ENCODE data around the gene ORMDL1. TPM values are rescaled to one million over a fixed set of nuclear protein-coding genes. Genes with fewer than 3 reads are reported as not detected.

ORMDL1 gene
- total and polyA plus RNA-seq, 3 donors from 2014 or later: 91.0 to 158 (median 122) TPM

DNA sequence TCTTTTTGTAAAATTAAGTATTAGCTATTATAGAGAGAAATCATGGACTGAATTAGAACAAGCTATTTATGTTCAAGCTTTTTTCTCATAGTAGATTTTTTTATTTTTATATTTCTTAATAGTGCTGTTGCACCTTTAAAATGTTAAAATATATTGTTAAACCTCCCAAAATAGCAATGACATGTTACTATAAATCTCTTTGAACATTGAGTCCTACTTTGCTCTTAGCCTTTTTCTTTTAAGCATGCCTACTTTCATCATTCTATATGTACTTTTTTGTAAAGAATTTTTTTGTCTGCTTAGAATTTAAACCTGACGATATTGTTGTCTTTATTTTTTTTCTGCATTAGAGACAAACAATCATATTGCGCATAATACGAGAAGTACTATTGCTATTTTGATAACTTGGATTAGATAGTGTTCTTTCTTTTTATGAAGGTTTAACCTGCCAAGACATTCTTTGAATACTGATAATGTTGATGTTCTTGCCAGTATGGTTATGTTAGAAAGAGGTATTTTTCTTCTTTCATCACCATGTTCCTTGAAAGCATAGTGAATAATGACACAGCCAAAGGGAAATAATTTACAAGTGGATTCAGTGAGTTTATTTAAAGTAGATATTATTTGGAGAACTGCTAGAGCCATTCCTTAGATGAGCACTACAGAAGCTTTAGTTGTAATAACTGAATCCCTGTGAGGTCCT is 40.7 kb upstream of the ORMDL1 start:
- WGBS, 2 donors: 61 to 64% methylated on average over 3 of the region's 3 CpGs
- DNase-seq: no peak
- H3K4me1 ChIP-seq: no peaks in the 10 kb centered on the region
- TF ChIP-seq, protein P1, sequence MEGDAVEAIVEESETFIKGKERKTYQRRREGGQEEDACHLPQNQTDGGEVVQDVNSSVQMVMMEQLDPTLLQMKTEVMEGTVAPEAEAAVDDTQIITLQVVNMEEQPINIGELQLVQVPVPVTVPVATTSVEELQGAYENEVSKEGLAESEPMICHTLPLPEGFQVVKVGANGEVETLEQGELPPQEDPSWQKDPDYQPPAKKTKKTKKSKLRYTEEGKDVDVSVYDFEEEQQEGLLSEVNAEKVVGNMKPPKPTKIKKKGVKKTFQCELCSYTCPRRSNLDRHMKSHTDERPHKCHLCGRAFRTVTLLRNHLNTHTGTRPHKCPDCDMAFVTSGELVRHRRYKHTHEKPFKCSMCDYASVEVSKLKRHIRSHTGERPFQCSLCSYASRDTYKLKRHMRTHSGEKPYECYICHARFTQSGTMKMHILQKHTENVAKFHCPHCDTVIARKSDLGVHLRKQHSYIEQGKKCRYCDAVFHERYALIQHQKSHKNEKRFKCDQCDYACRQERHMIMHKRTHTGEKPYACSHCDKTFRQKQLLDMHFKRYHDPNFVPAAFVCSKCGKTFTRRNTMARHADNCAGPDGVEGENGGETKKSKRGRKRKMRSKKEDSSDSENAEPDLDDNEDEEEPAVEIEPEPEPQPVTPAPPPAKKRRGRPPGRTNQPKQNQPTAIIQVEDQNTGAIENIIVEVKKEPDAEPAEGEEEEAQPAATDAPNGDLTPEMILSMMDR (IDR thresholded peaks at IDR 0.05): no peak
- no peak for TF ChIP-seq POLR2A (IDR thresholded peaks at IDR 0.05)
- H3K27ac ChIP-seq: no peak overlapping the region
- H3K27me3 ChIP-seq: no peaks in the 10 kb centered on the region
- no peak overlapping the region for H3K4me3 ChIP-seq
- H3K36me3 ChIP-seq (ENCODE audit: low read depth, missing control alignments): no peaks in the 10 kb centered on the region
- intact Hi-C loops (cut with DNase I; ENCODE audit: low total_unique reads): no loop called here
- no peaks in the 10 kb centered on the region for H3K9me3 ChIP-seq

DNA sequence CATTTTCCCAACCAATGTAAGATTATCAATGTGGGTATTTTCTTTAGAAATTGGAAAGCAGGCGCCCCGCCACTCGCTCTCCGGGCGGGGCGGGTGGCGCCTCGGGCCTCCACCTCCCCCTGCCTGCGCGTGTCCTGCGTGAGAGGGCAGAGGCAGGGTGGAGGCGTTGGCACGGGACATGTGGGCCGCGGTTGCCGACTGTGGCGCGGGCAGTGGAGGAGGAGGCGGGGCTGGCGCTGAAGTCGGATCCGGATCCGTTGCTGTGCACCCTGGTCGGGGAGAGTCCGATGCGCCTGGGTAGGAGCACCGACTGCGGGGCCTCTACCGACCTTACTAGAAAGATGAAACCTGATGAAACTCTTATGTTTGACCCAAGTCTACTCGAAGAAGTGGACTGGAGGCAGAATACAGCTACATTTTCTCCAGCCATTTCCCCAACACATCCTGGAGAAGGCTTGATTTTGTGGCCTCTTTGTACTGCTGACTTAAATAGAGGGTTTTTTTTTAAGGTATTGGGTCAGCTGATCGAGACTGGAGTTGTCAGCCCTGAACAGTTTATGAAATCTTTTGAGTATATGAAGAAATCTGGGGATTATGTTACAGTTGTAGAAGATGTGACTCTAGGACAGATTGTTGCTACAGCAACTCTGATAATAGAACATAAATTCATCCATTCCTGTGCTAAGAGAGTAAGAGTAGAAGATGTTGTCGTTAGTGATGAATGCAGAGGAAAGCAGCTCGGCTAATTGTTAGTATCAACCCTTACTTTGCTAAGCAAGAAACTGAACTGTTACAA is 38.0 kb upstream of the ORMDL1 start:
- no peaks in the 10 kb centered on the region for H3K4me1 ChIP-seq
- intact Hi-C loops (cut with DNase I; ENCODE audit: low total_unique reads): no loop called here
- no peaks in the 10 kb centered on the region for H3K27me3 ChIP-seq
- peak; percentile 31 for DNase-seq
- H3K4me3 ChIP-seq: peak overlapping the region; percentile 2 to 9
- H3K27ac ChIP-seq: no peak overlapping the region
- WGBS, 2 donors: 53 to 75% methylated on average over 23 to 33 of the region's 33 CpGs
- TF ChIP-seq, protein P1 (IDR thresholded peaks at IDR 0.05): no peak
- no peak for TF ChIP-seq POLR2A (IDR thresholded peaks at IDR 0.05)
- H3K36me3 ChIP-seq (ENCODE audit: low read depth, missing control alignments): no peaks in the 10 kb centered on the region
- no peaks in the 10 kb centered on the region for H3K9me3 ChIP-seq

DNA sequence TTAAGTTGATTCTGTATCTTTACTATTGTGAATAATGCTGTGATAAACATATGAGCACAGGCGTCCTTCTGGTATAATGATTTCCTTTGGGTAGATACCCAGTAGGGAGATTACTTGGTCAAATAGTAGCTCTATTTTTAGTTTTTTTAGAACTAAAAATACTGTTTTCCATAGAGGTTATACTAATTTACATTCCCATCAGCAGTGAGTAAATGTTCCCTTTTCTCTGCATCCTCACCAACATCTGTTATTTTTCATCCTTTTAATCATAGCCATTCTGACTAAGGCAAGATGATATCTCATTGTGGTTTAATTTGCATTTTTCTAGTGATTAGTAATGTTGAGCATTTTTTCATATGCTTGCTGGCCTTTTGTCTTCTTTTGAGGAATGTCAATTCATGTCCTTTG is 35.2 kb upstream of the ORMDL1 start:
- Histone ChIP-seq H3K4me3 (no peak overlapping the region), H3K27ac (no peak overlapping the region), H3K27me3 (no peaks in the 10 kb centered on the region), H3K36me3 (ENCODE audit: low read depth, missing control alignments) (no peaks in the 10 kb centered on the region), H3K9me3 (no peaks in the 10 kb centered on the region), H3K4me1 (no peaks in the 10 kb centered on the region)
- intact Hi-C loops (cut with DNase I; ENCODE audit: low total_unique reads): no loop called here
- no peak for DNase-seq
- no peak for TF ChIP-seq POLR2A (IDR thresholded peaks at IDR 0.05)
- TF ChIP-seq, protein P1 (IDR thresholded peaks at IDR 0.05): no peak
- WGBS, 2 donors: 93 to 94% methylated on average over 1 of the region's 1 CpG

DNA sequence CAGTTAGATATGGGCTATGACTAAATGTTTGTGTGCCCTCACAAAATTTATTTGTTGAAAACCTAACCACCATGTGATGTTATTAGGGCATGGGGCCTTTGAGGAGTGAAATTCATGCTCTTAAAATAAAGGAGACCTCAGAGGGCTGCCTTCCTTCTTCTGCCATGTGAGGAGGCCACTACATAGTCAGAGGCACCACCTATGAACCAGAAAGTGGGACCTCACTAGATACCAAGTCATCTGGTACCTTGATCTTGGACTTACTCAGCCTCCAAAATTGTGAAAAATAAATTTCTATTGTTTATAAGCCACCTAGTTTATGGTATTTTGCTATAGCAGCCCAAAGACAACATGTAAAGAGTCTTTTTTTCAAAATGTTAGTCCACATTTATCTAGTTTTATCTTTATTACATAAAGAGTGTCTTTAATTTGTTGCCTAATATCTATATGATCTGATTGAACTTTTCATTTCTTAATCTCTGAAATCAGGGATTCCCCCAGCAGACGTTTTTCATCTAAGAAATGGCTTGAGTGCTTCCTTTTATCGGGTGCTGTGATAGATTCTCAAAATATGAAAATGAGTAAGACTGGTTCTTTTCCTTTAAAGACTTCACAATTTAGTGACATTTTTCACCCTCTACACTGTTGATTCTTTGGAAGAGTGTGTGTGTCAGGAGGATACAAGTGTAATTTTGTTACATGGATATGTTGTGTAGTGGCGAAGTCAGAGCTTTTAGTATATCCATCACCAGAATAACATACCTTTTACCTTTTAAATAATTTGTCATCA is 34.3 kb upstream of the ORMDL1 start:
- no peak overlapping the region for H3K4me3 ChIP-seq
- no peaks in the 10 kb centered on the region for H3K36me3 ChIP-seq (ENCODE audit: low read depth, missing control alignments)
- no peaks in the 10 kb centered on the region for H3K9me3 ChIP-seq
- no peaks in the 10 kb centered on the region for H3K4me1 ChIP-seq
- 88 to 90% methylated on average over 3 of the region's 3 CpGs for WGBS, 2 donors
- H3K27me3 ChIP-seq: no peaks in the 10 kb centered on the region
- DNase-seq: no peak
- intact Hi-C loops (cut with DNase I; ENCODE audit: low total_unique reads): no loop called here
- H3K27ac ChIP-seq: no peak overlapping the region
- TF ChIP-seq, protein P1 (IDR thresholded peaks at IDR 0.05): no peak
- no peak for TF ChIP-seq POLR2A (IDR thresholded peaks at IDR 0.05)

All from testis (tissue), 3 donors.